GM23338 (cell line): ENCODE data around the gene HMGN3. TPM values are rescaled to one million over a fixed set of nuclear protein-coding genes. Genes with fewer than 3 reads are reported as not detected.

Experiments
- CREB1 ChIP-seq: fragments of 250-450 bp; sonication (Bioruptor Pico); IDR thresholded peaks from 2 replicates; pipeline ENCODE4 v1.5.0; 2020; ENCODE audit warnings: low read depth, mild to moderate bottlenecking, moderate library complexity
- CTCF ChIP-seq, 2 experiments: fragments of 200-600 bp in 1 of 2; sonication (generic) in 1 of 2; conservative IDR thresholded peaks; 2 replicates each; pipeline versions ENCODE4 v1.5.1 to v1.6.1; 2016 to 2017; ENCODE audit warnings: antibody characterized with exemption in 2 of 2, low read depth in 2 of 2, mild to moderate bottlenecking in 2 of 2, moderate library complexity in 1 of 2
- STAT1 ChIP-seq: IDR thresholded peaks from one replicate; pipeline ENCODE4 v1.6.1; 2016; ENCODE audit warnings: antibody characterized with exemption; ENCODE audit not compliant: unreplicated experiment
- ZNF462 ChIP-seq: fragments of 250-450 bp; sonication (Bioruptor Pico); IDR thresholded peaks from 2 replicates; pipeline ENCODE4 v1.5.0; 2020; ENCODE audit warnings: mild to moderate bottlenecking, moderate library complexity
- polyA plus RNA-seq: library from polyadenylated mRNA; unstranded; fragments of >200 nt; fragmentation: Nextera tagmentation; extraction: Ambion mirVana; gene quantifications from 2 replicates; pipeline ENCODE4 v1.2.1, GENCODE V29; 2016
- total RNA-seq: library from RNA; depleted of rRNA; stranded (reverse); fragments of >200 nt; shearing (Covaris generic); gene quantifications from 2 replicates; pipeline ENCODE4 v1.2.3, GENCODE V29; 2014; rRNA removed

The HMGN3 gene
- total and polyA plus RNA-seq, 2 experiments from 2014 or later, result 166 to 956 TPM

DNA sequence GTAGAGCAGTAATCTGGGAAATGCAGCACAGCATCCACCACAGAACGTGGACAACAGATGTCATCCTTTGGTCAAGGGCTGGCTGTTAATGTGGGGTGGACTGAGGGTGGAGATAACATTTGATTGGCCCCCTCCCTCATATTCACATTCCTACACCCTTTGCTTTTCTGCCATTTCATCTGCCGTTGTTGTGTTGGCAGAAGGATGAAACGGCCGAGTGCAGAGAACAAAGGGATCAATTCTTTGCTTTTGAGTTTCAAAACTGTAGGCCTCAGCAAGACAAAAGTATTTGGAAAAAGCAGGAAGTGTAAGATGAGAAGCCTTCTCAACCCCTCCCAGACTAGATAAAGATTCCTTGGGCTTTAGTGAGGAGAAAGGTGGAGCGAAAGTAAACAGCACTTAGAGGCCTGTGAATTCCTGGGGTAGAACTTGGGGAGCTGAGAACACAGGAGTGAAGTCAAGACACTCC, 82.2 kb downstream of the HMGN3 start (continued):
- TF ChIP-seq ZNF462 (CRISPR knock-in tag) (peak; percentile 98), CREB1 (CRISPR knock-in tag) (peak; percentile 52; the same call in 1 of the 2 replicates), STAT1 (no peak), CTCF (conservative IDR thresholded peaks at IDR 0.05; ENCODE audit: low read depth in 2 of 2) (peak in 1 of 2 experiments; percentile 35; a peak in 2 of 4 replicates)

Other genes starting within 250 kb of the HMGN3 start
- 63.6 and 65.4 TPM in 2 replicates for gene PHIP, start 156.4 kb downstream of the HMGN3 start, total RNA-seq
- 38.0 and 48.0 TPM in 2 replicates for gene PHIP, start 156.4 kb downstream of the HMGN3 start, polyA plus RNA-seq